ENCODE measurements around the gene TRIM52. TPM values are rescaled to one million over a fixed set of nuclear protein-coding genes. Genes with fewer than 3 reads are reported as not detected.
A peak's percentile ranks its signal among the peaks of the same experiment; 100 is the strongest.

Gene TRIM52
- total RNA-seq, 1 experiment from 2014 or later, result 7.8 TPM

GRCh38 chr5:181221792-181222629 is 38.9 kb downstream of the TRIM52 start (continued):
- TF ChIP-seq PREB (CRISPR knock-in tag; IDR thresholded peaks at IDR 0.05; ENCODE audit: borderline replicate concordance) (no peak), NFATC4 (CRISPR knock-in tag; IDR thresholded peaks at IDR 0.05) (peak; percentile 89), USF2 (CRISPR knock-in tag; IDR thresholded peaks at IDR 0.05) (no peak), GABPB1 (CRISPR knock-in tag; IDR thresholded peaks at IDR 0.05) (peak; percentile 34; the same call in 1 of the 2 replicates)

GRCh38 chr5:181221105-181221791 is 39.7 kb downstream of the TRIM52 start:
- Mint-ChIP-seq H3K36me3 (no peaks in the 10 kb centered on the region), H3K27me3 (ENCODE audit: low read depth) (peaks cover 26% of the 10 kb centered on the region), H3K27ac (peak overlapping the region; percentile 92), H3K4me3 (peak overlapping the region; percentile 99), H3K9me3 (no peaks in the 10 kb centered on the region), H3K4me1 (peaks cover 27% of the 10 kb centered on the region)
- TF ChIP-seq ETV6 (CRISPR knock-in tag; IDR thresholded peaks at IDR 0.05), result no peak
- 0 out of 2 replicates have a peak, but pooled peaks have one; percentile 32 for TF ChIP-seq ZNF416 (CRISPR knock-in tag; IDR thresholded peaks at IDR 0.05)
- POLR2A ChIA-PET, result interaction anchor here (1.1 kb wide), 1 partner anchor 22 kb away, joined by 3 read pairs; the partner anchor contains the start of gene RACK1
- CTCF ChIA-PET, result interaction anchor here (2.6 kb wide), 1 partner anchor 37 kb away, joined by 16 read pairs; no protein-coding TSS in a partner anchor
- ATAC-seq (no peak), DNase-seq (ENCODE audit: low spot score) (peak; percentile 45)

- ChIA-PET POLR2A (no interaction called here), CTCF (interaction anchor here (0.6 kb wide), 1 partner anchor 13 kb away, joined by 3 read pairs; no protein-coding TSS in a partner anchor)
- ATAC-seq, result no peak
- no peak for DNase-seq (ENCODE audit: low spot score)
- H3K27me3 Mint-ChIP-seq (ENCODE audit: low read depth), result peaks cover 30% of the 10 kb centered on the region
- H3K4me3 Mint-ChIP-seq, result peak overlapping the region; percentile 73
- H3K4me1 Mint-ChIP-seq, result peaks cover 29% of the 10 kb centered on the region
- no peaks in the 10 kb centered on the region for H3K36me3 Mint-ChIP-seq
- no peaks in the 10 kb centered on the region for H3K9me3 Mint-ChIP-seq
- peak overlapping the region; percentile 41; the same call in 1 of the 2 replicates for H3K27ac Mint-ChIP-seq
- TF ChIP-seq ZNF416 (CRISPR knock-in tag; IDR thresholded peaks at IDR 0.05) (no peak), NFYB (CRISPR knock-in tag; conservative IDR thresholded peaks at IDR 0.05; ENCODE audit: low read depth) (no peak), GRHL2 (CRISPR knock-in tag; IDR thresholded peaks at IDR 0.05; ENCODE audit: insufficient replicate concordance, severe bottlenecking) (no peak), ATF6 (CRISPR knock-in tag; IDR thresholded peaks at IDR 0.05) (no peak), KAT7 (CRISPR knock-in tag; IDR thresholded peaks at IDR 0.05; ENCODE audit: borderline replicate concordance) (no peak)
Measured at GRCh38 chr5:181220178-181220515, 40.8 kb downstream of the TRIM52 start.

GRCh38 chr5:181219262-181220177 is 41.4 kb downstream of the TRIM52 start:
- peak overlapping the region; percentile 77 for H3K27ac Mint-ChIP-seq
- DNase-seq (ENCODE audit: low spot score) (no peak), ATAC-seq (no peak)
- no peak for TF ChIP-seq MYBL2 (CRISPR knock-in tag; IDR thresholded peaks at IDR 0.05)
- no peak for TF ChIP-seq FOXP1 (CRISPR knock-in tag; IDR thresholded peaks at IDR 0.05; ENCODE audit: borderline replicate concordance)
- no peak for TF ChIP-seq ZNF138 (CRISPR knock-in tag; conservative IDR thresholded peaks at IDR 0.05)
- no peak for TF ChIP-seq PREB (CRISPR knock-in tag; IDR thresholded peaks at IDR 0.05; ENCODE audit: borderline replicate concordance)
- no peaks in the 10 kb centered on the region for H3K36me3 Mint-ChIP-seq
- peaks cover 26% of the 10 kb centered on the region for H3K4me1 Mint-ChIP-seq
- H3K4me3 Mint-ChIP-seq, result peak overlapping the region; percentile 73
- H3K9me3 Mint-ChIP-seq, result no peaks in the 10 kb centered on the region
- ChIA-PET CTCF (interaction anchor here (0.7 kb wide), 1 partner anchor 35 kb away, joined by 3 read pairs; no protein-coding TSS in a partner anchor), POLR2A (no interaction called here)
- H3K27me3 Mint-ChIP-seq (ENCODE audit: low read depth), result peaks cover 30% of the 10 kb centered on the region
